Measurements from ENCODE around the gene ZNF569.
"Not testable (repeated sequence)": the region's sequence is repeated elsewhere in the genome, so short reads cannot be mapped to it uniquely, and the experiment has no call there.

ZNF569 gene

GRCh38 chr19:37467608-37468090 is 405 bp upstream of the ZNF569 start:
- no peak for TF ChIP-seq CTCF (IDR thresholded peaks at IDR 0.05; ENCODE audit: low read depth, low read length)
- no peak for DNase-seq (ENCODE audit: low read depth, low spot score)
- in situ Hi-C loops (cut with HindIII; ENCODE audit: low sequenced_read_pairs), result no loop called here
- peak overlapping the region; percentile 92 for H3K4me3 ChIP-seq (ENCODE audit: low read depth, low read length)

- peak; percentile 48 for DNase-seq (ENCODE audit: low read depth, low spot score)
- TF ChIP-seq CTCF (IDR thresholded peaks at IDR 0.05; ENCODE audit: low read depth, low read length), result no peak
- in situ Hi-C loops (cut with HindIII; ENCODE audit: low sequenced_read_pairs), result no loop called here
- H3K4me3 ChIP-seq (ENCODE audit: low read depth, low read length), result peak overlapping the region; percentile 92
These were observed 907 bp downstream of the ZNF569 start for GRCh38 chr19:37466277-37466797.

GRCh38 chr19:37452500-37453245 is 14.6 kb downstream of the ZNF569 start:
- no peak overlapping the region for H3K4me3 ChIP-seq (ENCODE audit: low read depth, low read length)
- TF ChIP-seq CTCF (IDR thresholded peaks at IDR 0.05; ENCODE audit: low read depth, low read length), result no peak
- no peak for DNase-seq (ENCODE audit: low read depth, low spot score)
- in situ Hi-C loops (cut with HindIII; ENCODE audit: low sequenced_read_pairs), result no loop called here

- in situ Hi-C loops (cut with HindIII; ENCODE audit: low sequenced_read_pairs), result no loop called here
- DNase-seq (ENCODE audit: low read depth, low spot score), result peak; percentile 49
- TF ChIP-seq CTCF (IDR thresholded peaks at IDR 0.05; ENCODE audit: low read depth, low read length), result no peak
- no peak overlapping the region for H3K4me3 ChIP-seq (ENCODE audit: low read depth, low read length)
These were observed 53.7 kb downstream of the ZNF569 start for GRCh38 chr19:37413313-37414084.

- no peak for TF ChIP-seq CTCF (IDR thresholded peaks at IDR 0.05; ENCODE audit: low read depth, low read length)
- DNase-seq (ENCODE audit: low read depth, low spot score), result no peak
- in situ Hi-C loops (cut with HindIII; ENCODE audit: low sequenced_read_pairs), result no loop called here
- H3K4me3 ChIP-seq (ENCODE audit: low read depth, low read length), result no peak overlapping the region
These were observed 54.5 kb downstream of the ZNF569 start for GRCh38 chr19:37412700-37413099.

- H3K4me3 ChIP-seq (ENCODE audit: low read depth, low read length); in situ Hi-C loops (cut with HindIII; ENCODE audit: low sequenced_read_pairs); DNase-seq (ENCODE audit: low read depth, low spot score): not testable (repeated sequence)
These were observed 61.0 kb downstream of the ZNF569 start for GRCh38 chr19:37406140-37406846.

Data from astrocyte of the spinal cord (primary cell).